A549 (cell line): ENCODE measurements around the gene SDR39U1. TPM values are rescaled to one million over a fixed set of nuclear protein-coding genes. Genes with fewer than 3 reads are reported as not detected.

Experiments
- ATAC-seq, 2 experiments: fragments of 200-7000 bp in 1 of 2; fragments of >200 bp in 1 of 2; cut with Nextera tagmentation in 1 of 2; cut with Tn5 transposase in 1 of 2; 3 replicates each; pipeline versions ENCODE4 v1.8.0 to v1.9.1; 2018 to 2020; ENCODE audit warnings: mild to moderate bottlenecking in 1 of 2, moderate library complexity in 1 of 2
- CTCF ChIA-PET: fragments of 300-600 bp; sonication (Branson Sonifier 250); formaldehyde crosslinking; extraction: SDS; loops from one replicate; lab custom pipeline; 2021; ENCODE audit warnings: antibody characterized with exemption, inconsistent platforms; lab: Yijun Ruan, JAX
- POLR2A ChIA-PET: fragments of 350-600 bp; formaldehyde crosslinking; extraction: SDS; loops from one replicate; lab custom pipeline; 2021; ENCODE audit warnings: antibody characterized with exemption, inconsistent platforms; lab: Yijun Ruan, JAX
- DNase-seq, 2 experiments: peaks; one replicate each; pipeline versions ENCODE4 v3.0.0 to v3.0.0-alpha.2; 2011 to 2016; ENCODE audit warnings: low read depth in 1 of 2, low spot score in 1 of 2
- FAIRE-seq: peaks from 2 replicates; lab custom pipeline; 2011; peaks lifted over from hg19 to GRCh38; lab: Jason Lieb, UNC
- H3K27ac ChIP-seq, 2 experiments: fragments of >200 bp; sonication (Bioruptor Twin); formaldehyde crosslinking; 3 replicates each; pipeline ENCODE4 v1.5.1; 2016 to 2017
- H3K4me1 ChIP-seq: fragments of >200 bp; sonication (Bioruptor Twin); formaldehyde crosslinking; 3 replicates; pipeline ENCODE4 v1.6.1; 2016
- H3K4me2 ChIP-seq: fragments of >200 bp; sonication (Bioruptor Twin); formaldehyde crosslinking; 3 replicates; pipeline ENCODE4 v1.6.1; 2016
- H3K4me3 ChIP-seq: fragments of >200 bp; sonication (Bioruptor Twin); formaldehyde crosslinking; 3 replicates; pipeline ENCODE4 v1.5.1; 2016
- H3K9me3 ChIP-seq: fragments of >200 bp; sonication (Bioruptor Twin); formaldehyde crosslinking; 3 replicates; pipeline ENCODE4 v1.6.1; 2016
- CBX2 ChIP-seq: fragments of 200-600 bp; sonication (generic); IDR thresholded peaks from 2 replicates; pipeline ENCODE4 v1.6.1; 2016; ENCODE audit warnings: low read depth, mild to moderate bottlenecking, borderline replicate concordance
- CEBPB ChIP-seq, 2 experiments: fragments of >200 bp in 1 of 2; sonication (Bioruptor Twin) in 1 of 2; formaldehyde crosslinking in 1 of 2; IDR thresholded peaks; 2 replicates each; pipeline ENCODE4 v1.6.1; 2012 to 2016
- CTCF ChIP-seq: fragments of >200 bp; sonication (Bioruptor Twin); formaldehyde crosslinking; IDR thresholded peaks from 3 replicates; pipeline ENCODE4 v1.5.1; 2016
- FOSB ChIP-seq: fragments of 250-450 bp; sonication (Bioruptor Pico); IDR thresholded peaks from 2 replicates; pipeline ENCODE4 v1.5.0; 2020; ENCODE audit warnings: mild to moderate bottlenecking, moderate library complexity
- FOXS1 ChIP-seq: fragments of 250-450 bp; sonication (Bioruptor Pico); IDR thresholded peaks from 2 replicates; pipeline ENCODE4 v1.5.0; 2020; ENCODE audit warnings: mild to moderate bottlenecking, moderate library complexity
- GATA3 ChIP-seq: IDR thresholded peaks from 2 replicates; pipeline ENCODE4 v1.6.1; 2012; ENCODE audit warnings: borderline replicate concordance
- HDAC2 ChIP-seq: fragments of 200-600 bp; sonication (generic); IDR thresholded peaks from 2 replicates; pipeline ENCODE4 v1.6.1; 2016
- HES2 ChIP-seq: fragments of >200 bp; sonication (Bioruptor Twin); formaldehyde crosslinking; IDR thresholded peaks from 2 replicates; pipeline ENCODE4 v1.6.1; 2016
- HMGXB4 ChIP-seq: fragments of 250-450 bp; sonication (Bioruptor Pico); IDR thresholded peaks from 2 replicates; pipeline ENCODE4 v1.5.0; 2021; ENCODE audit warnings: mild to moderate bottlenecking, moderate library complexity, borderline replicate concordance
- HOXB13 ChIP-seq: fragments of 250-450 bp; sonication (Bioruptor Pico); IDR thresholded peaks from 2 replicates; pipeline ENCODE4 v1.5.0; 2020; ENCODE audit warnings: low read depth, mild to moderate bottlenecking, moderate library complexity
- HOXB5 ChIP-seq: fragments of 250-450 bp; sonication (Bioruptor Pico); IDR thresholded peaks from 2 replicates; pipeline ENCODE4 v1.5.0; 2020; ENCODE audit warnings: mild to moderate bottlenecking, moderate library complexity
- JUN ChIP-seq, 2 experiments: fragments of >200 bp; sonication (Bioruptor Twin); formaldehyde crosslinking; IDR thresholded peaks; 2 replicates in 1 of 2; 3 replicates in 1 of 2; pipeline ENCODE4 v1.6.1; 2016 to 2017
- KDM1A ChIP-seq: fragments of 200-600 bp; sonication (generic); IDR thresholded peaks from 2 replicates; pipeline ENCODE4 v1.6.1; 2016; ENCODE audit warnings: low read depth, mild to moderate bottlenecking
- KDM5A ChIP-seq: fragments of 200-600 bp; sonication (generic); IDR thresholded peaks from 2 replicates; pipeline ENCODE4 v1.6.1; 2016; ENCODE audit warnings: antibody characterized with exemption, mild to moderate bottlenecking
- MAZ ChIP-seq: fragments of 150-350 bp; IDR thresholded peaks from 2 replicates; pipeline ENCODE4 v1.6.1; 2014; ENCODE audit warnings: antibody characterized with exemption, low read depth, low read length, borderline replicate concordance
- MYC ChIP-seq: IDR thresholded peaks from 2 replicates; pipeline ENCODE4 v1.6.1; 2012; ENCODE audit warnings: mild to moderate bottlenecking, inconsistent platforms, low read length, improper control_type of control experiment, borderline replicate concordance
- NR3C1 ChIP-seq: fragments of >200 bp; sonication (Bioruptor Twin); formaldehyde crosslinking; IDR thresholded peaks from 3 replicates; pipeline ENCODE4 v1.6.1; 2017
- RAD21 ChIP-seq, 2 experiments: fragments of >200 bp in 1 of 2; sonication (Bioruptor Twin) in 1 of 2; formaldehyde crosslinking in 1 of 2; IDR thresholded peaks in 1 of 2; conservative IDR thresholded peaks in 1 of 2; 2 replicates in 1 of 2; 3 replicates in 1 of 2; pipeline ENCODE4 v1.6.1; 2012 to 2018; ENCODE audit warnings: inconsistent platforms in 1 of 2
- RARB ChIP-seq: fragments of 250-450 bp; sonication (Bioruptor Pico); IDR thresholded peaks from 2 replicates; pipeline ENCODE4 v1.8.0; 2021; ENCODE audit warnings: mild to moderate bottlenecking, moderate library complexity
- RFX5 ChIP-seq: fragments of 450-650 bp; IDR thresholded peaks from 2 replicates; pipeline ENCODE4 v1.7.1; 2014; ENCODE audit warnings: antibody characterized with exemption, mild to moderate bottlenecking, moderate library complexity
- SMC3 ChIP-seq: fragments of >200 bp; sonication (Bioruptor Twin); formaldehyde crosslinking; IDR thresholded peaks from 3 replicates; pipeline ENCODE4 v1.6.1; 2018; ENCODE audit warnings: inconsistent platforms
- SREBF2 ChIP-seq: fragments of 450-650 bp; IDR thresholded peaks from 2 replicates; pipeline ENCODE4 v1.6.1; 2014; ENCODE audit warnings: mild to moderate bottlenecking, moderate library complexity
- TFCP2L1 ChIP-seq: fragments of 250-450 bp; sonication (Bioruptor Pico); IDR thresholded peaks from 2 replicates; pipeline ENCODE4 v1.5.0; 2021; ENCODE audit warnings: mild to moderate bottlenecking
- USF2 ChIP-seq: fragments of 450-650 bp; IDR thresholded peaks from 2 replicates; pipeline ENCODE4 v1.6.1; 2014; ENCODE audit warnings: antibody characterized with exemption
- WGBS: methylation state at CpG from one replicate; pipeline ENCODE4 v1.1.6; 2017; ENCODE audit errors: missing lambda C conversion rate; 5-methylcytosine and 5-hydroxymethylcytosine counted together
- polyA plus RNA-seq, 4 experiments: library from polyadenylated mRNA; depleted of rRNA in 3 of 4; stranded (reverse); fragments of >200 nt; fragmentation: RNase III in 1 of 4; extraction: RNeasy Plus Mini Kit Qiagen cat#74134 plus additional on column Dnase treatment in 1 of 4; gene quantifications; 2 replicates in 3 of 4; 3 replicates in 1 of 4; pipeline ENCODE4 v1.2.3, GENCODE V29; 2011 to 2017
- TF ChIP-seq, protein P1 (sequence below): IDR thresholded peaks from 2 replicates; pipeline ENCODE4 v1.6.1; 2012
- TF ChIP-seq, protein P2 (sequence below): fragments of 200-600 bp; sonication (generic); IDR thresholded peaks from 2 replicates; pipeline ENCODE4 v1.6.1; 2016; ENCODE audit warnings: antibody characterized with exemption, mild to moderate bottlenecking, moderate library complexity

Gene SDR39U1
- polyA plus RNA-seq, 2 of the 4 experiments (the other 2 are of a cell fraction) = 57.3 to 61.1 TPM

GRCh38 chr14:24398653-24399446 is 43.7 kb downstream of the SDR39U1 start, which contains the start of gene NYNRIN (continued):
- TF ChIP-seq USF2 (no peak), SREBF2 (no peak), KDM5A (no peak)
- TF ChIP-seq, protein P1, sequence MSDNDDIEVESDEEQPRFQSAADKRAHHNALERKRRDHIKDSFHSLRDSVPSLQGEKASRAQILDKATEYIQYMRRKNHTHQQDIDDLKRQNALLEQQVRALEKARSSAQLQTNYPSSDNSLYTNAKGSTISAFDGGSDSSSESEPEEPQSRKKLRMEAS = no peak

- H3K27ac ChIP-seq = peak overlapping the region; percentile 74 to 85; a peak in 4 of 6 replicates
- no peak for DNase-seq
- no peak overlapping the region; the same call in 2 of the 3 replicates for H3K4me3 ChIP-seq
- H3K4me1 ChIP-seq = peaks cover 13% of the 10 kb centered on the region; the same call in 1 of the 3 replicates
- H3K9me3 ChIP-seq = no peaks in the 10 kb centered on the region
- CTCF ChIA-PET = interaction anchor here (4.3 kb wide), 1 partner anchor 33 kb away, joined by 16 read pairs; no protein-coding TSS in a partner anchor
- TF ChIP-seq SMC3 (no peak), CBX2 (no peak), RARB (CRISPR knock-in tag) (no peak), HDAC2 (no peak), NR3C1 (no peak), FOSB (CRISPR knock-in tag) (no peak), FOXS1 (no peak), MYC (no peak), HES2 (no peak), JUN (IDR thresholded peaks at IDR 0.05) (no peak), KDM1A (no peak), MAZ (no peak), RAD21 (conservative IDR thresholded peaks at IDR 0.05 in 1 of 2, IDR thresholded peaks at IDR 0.05 in 1 of 2) (no peak), TFCP2L1 (CRISPR knock-in tag) (no peak), CTCF (no peak), HOXB5 (CRISPR knock-in tag) (no peak), GATA3 (no peak)
- TF ChIP-seq, all 56 proteins: peak for 0
- POLR2A ChIA-PET = interaction anchor here (1.1 kb wide), 1 partner anchor 31 kb away, joined by 8 read pairs; the partner anchor contains the start of genes CBLN3 and KHNYN
- no peak for FAIRE-seq
- 89% methylated on average over 7 of the region's 7 CpGs for WGBS
- H3K4me2 ChIP-seq = peak overlapping the region; percentile 99
- ATAC-seq = no peak
Observed at GRCh38 chr14:24398293-24398652, 44.3 kb downstream of the SDR39U1 start.

GRCh38 chr14:24397639-24398292 is 44.8 kb downstream of the SDR39U1 start:
- CTCF ChIA-PET = interaction anchor here (0.9 to 4.3 kb wide), 6 partner anchors 14 to 64 kb away, joined by 3 to 16 read pairs (median 4); no protein-coding TSS in a partner anchor
- ATAC-seq (no peak), FAIRE-seq (no peak), DNase-seq (no peak)
- Histone ChIP-seq H3K4me3 (no peak overlapping the region), H3K27ac (no peak overlapping the region), H3K4me2 (no peak overlapping the region), H3K9me3 (no peaks in the 10 kb centered on the region), H3K4me1 (peaks cover 13% of the 10 kb centered on the region; the same call in 2 of the 3 replicates)
- 89% methylated on average over 6 of the region's 6 CpGs for WGBS
- POLR2A ChIA-PET = no interaction called here
- TF ChIP-seq, protein P2, sequence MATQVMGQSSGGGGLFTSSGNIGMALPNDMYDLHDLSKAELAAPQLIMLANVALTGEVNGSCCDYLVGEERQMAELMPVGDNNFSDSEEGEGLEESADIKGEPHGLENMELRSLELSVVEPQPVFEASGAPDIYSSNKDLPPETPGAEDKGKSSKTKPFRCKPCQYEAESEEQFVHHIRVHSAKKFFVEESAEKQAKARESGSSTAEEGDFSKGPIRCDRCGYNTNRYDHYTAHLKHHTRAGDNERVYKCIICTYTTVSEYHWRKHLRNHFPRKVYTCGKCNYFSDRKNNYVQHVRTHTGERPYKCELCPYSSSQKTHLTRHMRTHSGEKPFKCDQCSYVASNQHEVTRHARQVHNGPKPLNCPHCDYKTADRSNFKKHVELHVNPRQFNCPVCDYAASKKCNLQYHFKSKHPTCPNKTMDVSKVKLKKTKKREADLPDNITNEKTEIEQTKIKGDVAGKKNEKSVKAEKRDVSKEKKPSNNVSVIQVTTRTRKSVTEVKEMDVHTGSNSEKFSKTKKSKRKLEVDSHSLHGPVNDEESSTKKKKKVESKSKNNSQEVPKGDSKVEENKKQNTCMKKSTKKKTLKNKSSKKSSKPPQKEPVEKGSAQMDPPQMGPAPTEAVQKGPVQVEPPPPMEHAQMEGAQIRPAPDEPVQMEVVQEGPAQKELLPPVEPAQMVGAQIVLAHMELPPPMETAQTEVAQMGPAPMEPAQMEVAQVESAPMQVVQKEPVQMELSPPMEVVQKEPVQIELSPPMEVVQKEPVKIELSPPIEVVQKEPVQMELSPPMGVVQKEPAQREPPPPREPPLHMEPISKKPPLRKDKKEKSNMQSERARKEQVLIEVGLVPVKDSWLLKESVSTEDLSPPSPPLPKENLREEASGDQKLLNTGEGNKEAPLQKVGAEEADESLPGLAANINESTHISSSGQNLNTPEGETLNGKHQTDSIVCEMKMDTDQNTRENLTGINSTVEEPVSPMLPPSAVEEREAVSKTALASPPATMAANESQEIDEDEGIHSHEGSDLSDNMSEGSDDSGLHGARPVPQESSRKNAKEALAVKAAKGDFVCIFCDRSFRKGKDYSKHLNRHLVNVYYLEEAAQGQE = no peak
- TF ChIP-seq RFX5 (no peak), SMC3 (no peak), FOSB (CRISPR knock-in tag) (no peak), JUN (IDR thresholded peaks at IDR 0.05) (no peak), HMGXB4 (CRISPR knock-in tag) (no peak), CEBPB (IDR thresholded peaks at IDR 0.05) (no peak), HOXB13 (CRISPR knock-in tag) (no peak)
